HG03521 (cell line): ENCODE results near the gene OMD.
"Not testable (repeated sequence)": the region's sequence is repeated elsewhere in the genome, so short reads cannot be mapped to it uniquely, and the experiment has no call there.

Experiments
- ATAC-seq: cut with Tn5 transposase; IDR thresholded peaks from one replicate; pipeline ENCODE4 v1.9.1; 2021; ENCODE audit warnings: mild to moderate bottlenecking, moderate library complexity; ENCODE audit not compliant: unreplicated experiment

The OMD gene

DNA sequence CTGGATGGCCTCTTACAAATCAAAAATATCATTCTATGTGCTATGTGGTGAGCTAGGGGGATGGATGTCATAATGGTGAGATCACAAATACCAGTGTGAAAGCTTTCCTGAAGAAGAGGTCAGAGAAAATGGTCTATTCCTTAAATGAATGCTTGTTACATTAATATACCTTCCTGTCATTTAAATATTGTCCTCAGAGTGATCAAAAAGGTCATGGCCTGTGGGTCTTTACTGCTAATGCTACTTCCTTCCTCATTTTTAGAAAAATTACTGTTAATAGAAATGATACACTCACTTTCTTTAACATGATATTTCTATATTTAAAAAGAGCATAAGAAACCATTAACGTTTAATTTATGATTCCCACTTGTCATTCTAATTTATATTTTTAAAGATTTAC is 9.7 kb downstream of the OMD start:
- no peak for ATAC-seq

DNA sequence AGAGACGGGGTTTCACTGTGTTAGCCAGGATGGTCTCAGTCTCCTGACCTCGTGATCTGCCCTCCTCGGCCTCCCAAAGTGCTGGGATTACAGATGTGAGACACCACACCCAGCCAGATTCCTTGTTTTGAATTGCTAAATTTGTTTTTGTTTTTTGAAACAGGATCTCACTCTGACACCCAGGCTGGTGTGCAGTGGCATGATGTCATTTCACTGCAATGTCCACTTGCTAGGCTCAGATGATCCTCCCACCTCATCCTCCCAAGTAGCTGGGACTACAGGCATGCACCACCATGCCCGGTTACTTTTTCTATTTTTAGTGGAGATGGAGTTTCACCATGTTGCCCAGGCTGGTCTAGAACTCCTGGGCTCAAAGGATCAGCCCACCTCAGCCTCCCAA is 13.1 kb downstream of the OMD start:
- not testable (repeated sequence) for ATAC-seq

DNA sequence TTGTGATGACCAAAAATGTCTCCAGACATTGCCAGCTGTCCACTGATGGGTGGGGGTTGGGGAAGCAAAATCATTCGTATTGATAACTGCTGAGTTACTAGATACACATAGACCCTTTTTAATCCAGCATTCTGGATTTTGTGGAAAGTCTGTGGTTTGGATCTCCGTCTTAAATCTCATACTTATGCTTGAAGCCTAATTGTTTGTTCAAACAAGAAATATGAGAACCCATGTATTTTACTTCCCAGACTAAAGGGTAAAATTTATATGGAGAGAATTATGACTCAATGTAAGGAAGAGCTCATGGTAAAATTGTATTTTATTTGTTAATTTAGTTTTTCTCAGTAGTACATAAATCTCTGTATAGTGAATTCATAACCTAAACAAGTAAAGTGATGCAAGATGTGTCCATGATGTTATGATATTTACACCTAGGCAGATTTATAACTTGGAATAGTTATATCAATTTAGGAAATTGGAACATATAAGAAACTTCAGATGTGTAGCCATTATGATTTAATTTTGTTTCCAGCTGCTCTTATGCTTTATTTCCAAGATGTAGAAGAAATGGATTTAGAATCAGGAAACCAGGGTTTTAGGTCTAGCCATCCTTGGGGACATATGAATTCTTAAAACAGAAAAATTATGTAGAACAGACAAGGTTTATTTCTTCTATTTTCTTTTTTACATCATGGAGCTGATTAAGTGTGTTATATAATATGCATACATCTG is 15.4 kb downstream of the OMD start:
- ATAC-seq, result no peak

DNA sequence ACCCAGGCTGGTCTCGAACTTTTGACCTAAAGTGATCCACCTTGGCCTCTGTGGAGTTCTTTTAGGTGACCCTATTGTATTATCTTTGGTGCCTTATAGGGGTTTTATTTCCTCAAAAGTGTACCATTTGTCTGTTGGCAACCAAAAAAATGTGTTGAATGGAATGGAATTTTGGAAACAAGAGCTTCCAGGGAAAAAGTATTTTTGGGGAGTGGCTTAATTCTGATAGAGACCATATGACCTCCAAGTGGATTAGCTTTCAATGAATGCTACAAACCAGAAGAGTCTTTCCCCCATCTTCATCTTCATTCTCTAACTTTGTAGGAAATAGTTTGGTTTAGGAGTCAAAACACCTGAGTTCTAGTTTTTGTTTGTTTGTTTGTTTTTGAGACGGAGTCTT is 16.5 kb downstream of the OMD start:
- no peak for ATAC-seq

DNA sequence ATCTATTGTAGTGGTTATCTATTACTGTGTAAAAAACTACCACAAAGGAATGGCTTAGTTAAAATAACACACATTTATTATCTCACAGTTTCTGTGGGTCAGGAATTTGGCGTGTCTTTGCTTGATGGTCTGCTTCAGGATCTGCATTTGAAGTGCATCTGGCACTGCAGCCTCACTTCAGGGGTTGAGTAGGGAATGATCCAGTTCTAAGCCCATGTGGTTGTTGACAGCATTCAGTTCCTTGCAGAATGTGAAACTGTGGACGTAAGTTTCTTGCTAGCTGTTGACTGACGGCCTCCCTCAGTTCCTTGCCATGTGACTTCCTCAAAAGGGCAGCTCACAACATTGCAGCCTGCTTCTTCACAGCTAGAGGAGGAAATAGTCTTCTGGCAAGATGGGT is 17.8 kb downstream of the OMD start:
- ATAC-seq, result no peak

DNA sequence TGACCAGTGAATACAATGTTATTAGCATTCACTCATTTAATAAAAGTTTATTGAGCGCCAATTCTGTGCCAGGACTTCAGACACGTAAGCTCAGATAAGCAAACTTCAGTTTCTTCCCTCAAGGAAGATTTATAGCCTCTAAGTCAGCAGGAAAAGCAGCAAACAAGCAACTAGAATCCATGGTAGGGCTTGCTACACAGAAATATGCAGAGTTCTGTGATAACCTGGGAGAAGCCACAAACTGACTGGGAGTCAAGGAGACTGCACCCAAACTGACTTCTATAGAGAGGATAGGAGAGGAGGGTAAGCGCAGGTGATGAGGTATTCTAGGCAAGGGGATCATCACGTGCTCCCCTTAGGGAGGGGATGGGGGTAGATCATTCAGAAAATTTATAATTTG is 18.5 kb downstream of the OMD start:
- no peak for ATAC-seq

DNA sequence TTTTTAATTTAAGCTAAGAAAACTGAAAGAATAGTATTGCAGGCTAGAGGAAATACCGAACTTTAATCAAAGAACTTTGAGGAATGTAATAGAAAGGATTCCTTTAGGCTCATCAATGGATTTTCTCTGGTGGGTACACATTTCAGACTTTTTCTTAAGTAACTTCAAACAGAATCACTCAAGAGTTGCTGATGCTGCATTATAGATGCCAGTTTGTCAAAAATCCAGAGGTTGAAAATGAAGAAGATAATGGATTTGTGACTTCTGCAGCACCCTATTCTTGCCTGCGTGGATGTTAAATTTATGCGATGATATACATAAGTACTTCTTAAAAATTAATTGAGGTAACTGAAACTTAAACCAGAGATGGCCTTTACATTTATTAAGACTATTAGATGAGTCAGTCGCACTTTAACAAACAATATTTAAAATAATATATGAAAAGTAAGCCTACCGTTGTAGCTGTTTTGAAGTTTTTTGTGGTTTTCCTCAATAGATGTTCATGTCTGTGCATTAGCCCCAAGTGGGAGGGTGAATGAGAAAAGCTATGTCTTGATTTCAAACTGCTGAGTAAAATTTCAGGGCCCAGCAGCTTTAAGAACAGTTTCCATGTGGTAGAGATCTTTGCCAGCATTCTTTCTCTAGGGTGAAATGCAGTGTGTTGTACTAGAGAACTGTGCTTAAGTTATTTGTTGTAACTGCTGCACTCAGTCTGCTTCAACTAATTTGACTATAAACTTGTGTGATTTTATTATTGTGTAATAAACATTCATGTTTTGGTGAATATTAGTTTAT is 20.0 kb downstream of the OMD start, which contains the start of gene OGN:
Gene OGN, minus strand, starts transcription at position 537 of the 795 bp plus-strand sequence. CDS start 1,171 bp downstream, outside the sequence.
- no peak for ATAC-seq

DNA sequence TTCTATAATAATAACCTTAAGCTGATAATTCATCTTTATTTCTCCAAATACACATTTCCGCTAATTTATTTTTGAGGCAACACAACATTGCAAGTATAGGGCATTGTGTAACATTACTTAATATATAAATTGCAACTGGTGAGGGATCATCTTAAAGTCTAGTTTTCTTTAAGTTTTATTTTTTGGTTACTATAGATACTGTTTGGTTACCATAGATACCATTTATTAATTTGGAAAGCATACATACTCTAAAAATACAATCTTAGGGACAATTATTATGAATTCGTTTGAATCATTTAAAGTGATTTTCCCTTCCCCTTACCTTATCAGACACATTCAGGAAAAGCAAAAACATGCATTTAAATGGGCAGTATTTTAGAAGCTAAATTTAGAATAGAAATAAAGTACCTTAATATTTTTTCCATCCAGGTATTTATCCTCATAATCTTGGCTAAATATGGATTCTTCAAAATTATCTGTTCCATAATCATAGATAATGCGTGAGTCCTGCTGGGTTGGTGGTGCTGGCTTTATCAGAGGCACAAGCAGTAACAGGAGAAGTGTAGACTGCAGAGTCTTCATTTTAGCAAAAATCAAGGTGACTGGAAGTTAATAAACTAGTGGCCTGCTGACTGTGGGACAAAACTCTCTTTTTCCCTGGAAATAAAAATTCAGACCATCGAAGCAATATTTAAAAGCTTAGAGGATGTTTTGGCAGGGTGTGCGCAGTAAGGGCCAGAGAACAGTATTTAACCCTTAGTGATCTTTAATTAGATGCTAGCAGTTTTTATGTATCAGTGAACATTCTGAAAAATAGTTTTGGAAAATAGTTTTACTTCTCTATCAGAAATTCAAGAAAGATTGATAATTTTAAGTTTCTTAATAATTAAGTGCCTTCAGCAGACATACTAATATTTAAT is 21.2 kb downstream of the OMD start:
- no peak for ATAC-seq

DNA sequence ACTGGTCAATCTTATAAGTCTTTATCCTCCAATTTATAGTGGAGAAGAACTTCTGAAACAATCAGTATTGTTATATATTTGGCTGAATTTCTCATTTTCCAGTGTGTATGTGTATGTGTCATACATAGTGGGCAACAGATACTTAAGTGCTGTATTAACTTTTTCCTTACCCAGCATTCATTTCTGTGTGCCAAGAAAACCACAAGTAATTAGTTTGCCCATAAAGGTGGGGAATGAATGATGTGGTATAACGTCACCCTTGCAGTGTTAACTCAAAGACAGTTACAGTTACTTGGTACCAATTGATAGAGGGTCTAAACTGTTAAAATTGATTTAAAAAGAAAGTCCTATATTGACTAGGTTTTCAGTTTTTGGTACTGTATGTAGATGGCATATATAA is 21.9 kb downstream of the OMD start:
- no peak for ATAC-seq

DNA sequence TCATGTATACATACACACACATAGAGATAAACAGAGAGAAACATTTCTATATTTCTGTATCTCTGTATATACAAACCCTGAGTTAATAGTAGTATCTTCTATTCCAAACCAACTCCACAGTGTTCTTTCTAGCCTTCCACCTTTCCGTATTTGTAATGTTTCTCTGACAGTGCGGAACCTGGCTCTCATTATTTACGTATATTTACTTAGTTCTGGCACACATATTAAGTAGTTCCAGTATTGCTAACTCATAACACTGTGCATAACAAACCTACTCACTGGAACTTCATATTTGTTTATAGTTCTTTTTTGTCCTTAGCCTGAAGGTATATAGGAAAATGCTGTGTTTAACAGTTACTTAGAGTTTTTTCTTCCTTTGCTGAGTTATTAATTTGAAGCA is 26.4 kb downstream of the OMD start:
- ATAC-seq, result no peak

DNA sequence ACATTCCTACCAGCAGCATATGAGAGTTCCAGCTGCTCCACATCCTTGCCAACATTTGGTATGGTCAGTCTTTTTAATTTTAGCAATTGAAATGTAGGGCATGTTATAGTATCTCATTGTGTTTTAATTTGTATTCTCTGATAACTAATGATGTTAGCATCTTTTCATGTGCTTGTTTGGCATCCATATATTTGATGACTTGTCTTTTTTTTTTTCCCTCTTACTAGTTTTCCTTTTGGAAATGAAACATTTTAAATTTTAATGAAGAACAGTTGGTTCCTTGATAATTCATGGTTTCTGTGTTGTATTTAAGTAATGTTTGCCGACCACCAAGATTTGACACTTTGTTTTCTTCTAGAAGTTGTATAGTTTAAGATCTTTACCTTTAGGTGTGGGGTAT is 28.7 kb downstream of the OMD start:
- ATAC-seq, result no peak

DNA sequence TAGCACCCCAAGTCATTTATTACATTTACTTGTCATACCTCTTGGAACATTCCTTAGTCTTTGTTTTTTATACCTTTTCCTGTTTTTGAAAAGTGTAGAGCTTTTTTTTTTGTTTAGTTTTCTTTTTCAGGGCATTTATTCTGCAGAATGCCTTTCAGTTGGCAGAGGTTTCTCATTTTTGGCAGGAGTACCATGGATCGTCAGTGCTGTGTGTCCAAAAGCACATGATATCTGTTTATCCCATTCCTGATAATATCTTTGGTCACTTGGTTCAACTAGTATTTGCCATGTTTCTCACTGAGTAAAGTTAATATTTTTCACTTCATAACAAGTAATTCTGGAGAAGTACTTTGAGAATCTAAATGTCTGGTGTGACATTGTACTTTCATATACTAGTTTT is 30.6 kb downstream of the OMD start:
- ATAC-seq, result no peak

DNA sequence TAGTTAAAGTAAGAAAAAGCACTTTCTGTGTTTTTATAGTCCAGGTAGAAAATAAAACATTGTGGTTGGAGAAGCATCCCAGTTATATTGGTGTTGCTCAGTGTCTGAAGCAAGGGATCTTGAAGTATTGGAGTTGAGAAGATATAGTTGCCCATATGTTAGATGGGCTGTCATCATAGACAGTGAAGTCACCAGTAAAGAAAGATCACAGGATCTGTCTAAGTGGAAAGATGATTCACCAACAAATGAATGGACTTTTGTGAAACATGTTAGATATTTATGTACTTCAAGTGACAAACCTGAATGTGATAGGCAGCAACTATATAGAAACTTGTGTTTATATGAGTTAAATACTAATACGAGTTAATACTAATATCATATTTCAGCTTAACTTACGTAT is 31.6 kb downstream of the OMD start:
- no peak for ATAC-seq

DNA sequence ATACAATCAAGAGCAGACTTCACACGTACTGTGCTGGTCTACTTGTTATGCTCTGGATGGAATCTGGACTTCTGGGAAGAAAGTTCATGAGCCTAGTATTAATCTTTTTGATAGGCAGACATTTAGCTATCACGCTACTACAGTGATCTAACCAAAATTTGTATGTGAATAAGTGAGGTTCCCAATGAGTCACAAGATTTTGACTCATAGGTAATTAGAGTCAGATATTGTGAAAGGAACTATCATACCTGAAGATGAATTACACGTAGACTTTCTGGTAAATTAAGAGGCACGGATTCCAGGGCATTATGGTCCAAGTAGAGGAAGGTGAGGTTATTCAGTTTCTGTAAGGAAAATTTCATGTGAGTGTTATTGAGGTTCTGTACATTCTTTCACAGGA is 38.3 kb downstream of the OMD start:
- no peak for ATAC-seq

DNA sequence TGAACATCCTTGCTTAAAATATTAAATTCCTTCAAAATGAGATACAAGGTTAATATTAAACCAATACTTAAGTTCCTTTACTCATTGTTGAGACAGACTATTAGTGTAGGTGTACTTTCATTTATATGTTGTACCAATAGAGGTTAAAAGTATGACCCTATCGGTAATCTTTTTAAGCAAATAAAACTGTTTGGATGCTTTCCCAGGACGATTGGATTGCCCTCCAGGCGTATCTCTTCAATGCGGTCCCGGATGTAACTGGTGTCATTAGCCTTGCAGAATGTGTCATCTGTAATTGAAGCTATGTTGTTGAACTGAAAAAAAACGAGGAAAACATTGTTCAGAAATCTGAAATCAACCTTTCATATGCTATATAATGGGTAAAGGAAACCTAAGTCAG is 38.8 kb downstream of the OMD start:
- no peak for ATAC-seq

DNA sequence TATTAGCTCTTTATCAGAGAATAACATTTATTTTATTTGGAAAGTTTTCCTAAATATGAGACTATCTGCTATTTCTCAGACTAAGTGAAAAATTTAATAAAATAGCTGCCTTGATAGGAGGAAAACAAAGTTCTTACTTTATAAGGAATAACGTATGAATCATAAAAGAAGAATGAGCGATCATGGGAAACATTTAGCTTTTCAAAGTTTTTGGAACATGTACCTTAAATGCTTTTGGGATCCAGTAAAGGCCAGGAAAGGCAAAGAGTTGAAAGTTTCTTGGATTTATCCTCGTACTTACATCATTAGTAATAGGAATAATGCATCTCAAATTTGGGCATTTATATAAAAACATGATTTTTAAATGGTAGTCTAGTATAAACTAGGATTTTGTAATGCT is 39.3 kb downstream of the OMD start:
- no peak for ATAC-seq

DNA sequence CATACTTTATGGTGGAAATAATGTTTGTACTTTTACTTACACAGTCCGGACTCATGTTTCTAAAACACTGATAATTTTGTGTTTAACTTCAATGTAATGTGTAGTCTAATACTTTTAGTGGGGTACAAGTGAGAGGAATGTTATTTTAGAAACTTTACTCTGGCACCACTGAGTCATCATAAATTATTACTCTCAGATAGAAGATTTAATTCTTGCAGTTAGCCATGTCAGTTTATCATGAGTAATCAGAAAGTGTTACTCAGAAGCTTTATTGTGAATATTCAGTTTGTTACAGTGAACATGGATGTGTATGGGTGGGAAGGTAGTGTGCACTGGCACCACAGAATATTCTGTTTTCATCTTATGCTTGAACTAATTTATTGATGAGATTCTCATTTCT is 39.9 kb downstream of the OMD start:
- ATAC-seq, result no peak

DNA sequence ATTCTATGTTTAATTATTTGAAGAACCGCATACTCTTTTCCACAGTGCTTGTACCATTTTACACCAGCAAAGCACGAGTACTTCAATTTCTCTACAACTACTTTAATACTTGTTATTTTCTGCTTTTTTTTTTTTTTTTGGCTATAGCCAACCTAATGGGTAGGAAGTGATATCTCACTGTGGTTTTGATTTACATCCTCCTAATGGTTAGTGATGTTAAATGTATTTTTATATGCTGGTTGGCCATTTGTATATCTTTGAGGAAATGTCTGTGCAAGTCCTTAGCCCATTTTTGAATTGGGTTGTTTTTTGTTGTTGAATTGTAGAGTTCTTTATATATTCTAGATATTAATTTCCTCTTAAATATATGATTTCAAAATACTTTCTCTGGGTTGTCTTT is 42.5 kb downstream of the OMD start:
- no peak for ATAC-seq

DNA sequence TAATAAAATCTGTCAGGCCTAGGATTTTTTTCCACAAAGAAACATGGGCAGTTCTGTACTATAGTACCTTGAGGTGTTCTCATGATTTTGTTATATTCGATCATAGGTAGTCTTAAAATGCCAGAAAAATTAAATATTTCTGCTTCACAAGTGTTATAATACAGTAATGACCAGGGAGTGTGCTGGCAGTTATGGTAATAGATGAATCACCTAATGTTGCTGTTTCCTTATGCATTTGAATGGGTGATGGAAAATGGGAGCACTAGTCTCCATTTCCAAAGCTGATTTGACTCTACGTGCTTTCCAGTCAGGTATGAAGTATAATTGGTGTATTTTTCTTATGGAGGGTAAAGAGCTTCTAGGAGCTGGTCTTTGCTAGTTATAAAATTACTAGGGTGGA is 43.7 kb downstream of the OMD start:
- ATAC-seq, result no peak

DNA sequence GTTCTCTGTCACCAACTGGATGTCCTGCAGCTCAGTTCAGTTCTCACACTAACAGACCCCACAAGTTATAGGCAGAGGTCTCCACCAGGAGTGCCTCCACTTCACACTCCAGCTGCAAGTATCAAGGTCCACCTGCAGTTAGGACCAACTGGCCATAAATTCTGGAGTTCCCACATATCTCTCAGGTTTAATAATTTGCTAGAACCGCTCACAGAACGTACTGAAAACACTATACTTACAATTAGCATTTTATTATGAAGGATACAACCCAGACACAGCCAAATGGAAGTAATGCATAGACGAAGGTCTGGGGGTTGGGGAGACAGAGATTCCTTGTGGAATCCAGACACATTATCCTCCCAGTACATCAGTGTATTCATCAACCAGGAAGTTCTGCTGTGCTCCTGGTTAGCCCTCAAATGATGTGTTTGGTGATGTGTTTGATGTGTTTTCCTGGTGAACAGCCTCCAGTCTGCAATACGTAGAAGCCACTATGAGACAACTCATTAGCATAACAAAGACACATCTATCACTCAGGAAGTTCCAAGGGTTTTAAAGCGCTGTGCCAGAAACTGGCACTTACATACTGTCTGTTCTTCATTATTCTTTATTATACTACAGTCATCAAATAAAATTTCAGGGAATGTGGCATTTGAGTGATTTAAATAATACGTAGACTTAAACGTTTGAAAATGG is 45.3 kb downstream of the OMD start:
- no peak for ATAC-seq

DNA sequence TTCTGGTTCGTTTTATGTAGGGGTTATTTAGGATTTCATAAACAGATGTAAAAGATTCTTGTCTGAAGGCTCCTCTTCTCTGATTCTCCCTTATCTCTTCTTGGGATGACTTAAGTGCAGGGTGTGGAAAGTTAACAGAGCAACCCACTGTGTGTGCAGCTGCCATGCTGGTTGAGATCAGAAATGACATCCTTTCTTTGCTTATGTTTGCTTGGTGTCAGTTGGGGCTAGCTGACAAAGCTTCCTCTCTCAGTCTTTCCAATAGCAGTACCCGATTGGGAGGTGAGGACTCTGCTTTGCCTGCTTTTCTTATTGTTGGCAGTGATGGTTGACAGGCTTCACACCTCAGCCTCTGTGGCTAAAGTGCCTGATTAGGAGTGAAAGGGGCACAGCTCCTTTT is 46.4 kb downstream of the OMD start:
- ATAC-seq, result no peak
